GM18520 (cell line): Measurements from ENCODE around the gene MMEL1.

Experiments
- ATAC-seq: cut with Tn5 transposase; IDR thresholded peaks from one replicate; pipeline ENCODE4 v1.9.1; 2021; ENCODE audit not compliant: unreplicated experiment

The MMEL1 gene

GRCh38 chr1:2591581-2592261 lies 41.1 kb downstream of the MMEL1 start:
- no peak for ATAC-seq

GRCh38 chr1:2591233-2591580 lies 41.6 kb downstream of the MMEL1 start:
- no peak for ATAC-seq

- ATAC-seq: no peak
Observed at GRCh38 chr1:2590233-2591141, 42.3 kb downstream of the MMEL1 start.

DNA sequence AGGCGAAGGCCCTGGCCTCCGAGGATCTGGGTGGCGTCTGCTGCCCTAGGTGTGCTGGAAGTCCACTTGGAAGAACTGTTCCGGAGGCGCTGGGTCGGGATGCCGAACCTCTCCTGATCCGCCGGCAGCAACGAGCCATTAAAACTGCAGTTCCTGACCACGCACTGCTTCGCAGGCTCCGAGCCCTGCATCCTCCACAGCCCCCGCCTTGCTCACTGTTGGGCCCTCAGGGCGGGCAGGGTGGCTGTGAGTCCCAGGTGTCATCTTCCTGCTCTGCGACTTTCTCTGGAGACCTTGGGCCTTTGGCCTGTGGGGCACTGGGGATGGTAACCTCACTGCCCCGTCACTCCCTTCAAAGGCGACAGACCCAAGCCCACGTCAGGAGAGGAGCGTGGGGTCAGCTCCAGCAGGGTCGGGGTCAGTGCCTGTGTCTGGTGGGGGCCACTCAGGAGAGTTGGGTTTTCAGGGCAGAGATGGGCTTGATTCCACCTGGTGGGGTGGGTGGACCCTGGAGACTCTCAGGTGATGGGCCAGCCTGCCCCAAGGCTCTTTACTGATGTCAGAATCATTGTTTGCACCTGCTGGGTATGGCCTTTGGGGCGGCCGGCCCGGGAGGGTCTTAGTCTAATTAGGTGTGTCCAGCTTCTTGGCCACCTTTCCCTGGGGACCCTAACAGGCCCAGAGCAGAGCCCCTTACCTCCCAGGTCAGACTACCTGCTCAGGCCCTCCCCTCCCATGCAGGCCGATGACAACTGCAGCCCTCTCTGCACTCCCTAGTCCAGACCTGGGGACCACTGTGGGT lies 43.2 kb downstream of the MMEL1 start:
- no peak for ATAC-seq

DNA sequence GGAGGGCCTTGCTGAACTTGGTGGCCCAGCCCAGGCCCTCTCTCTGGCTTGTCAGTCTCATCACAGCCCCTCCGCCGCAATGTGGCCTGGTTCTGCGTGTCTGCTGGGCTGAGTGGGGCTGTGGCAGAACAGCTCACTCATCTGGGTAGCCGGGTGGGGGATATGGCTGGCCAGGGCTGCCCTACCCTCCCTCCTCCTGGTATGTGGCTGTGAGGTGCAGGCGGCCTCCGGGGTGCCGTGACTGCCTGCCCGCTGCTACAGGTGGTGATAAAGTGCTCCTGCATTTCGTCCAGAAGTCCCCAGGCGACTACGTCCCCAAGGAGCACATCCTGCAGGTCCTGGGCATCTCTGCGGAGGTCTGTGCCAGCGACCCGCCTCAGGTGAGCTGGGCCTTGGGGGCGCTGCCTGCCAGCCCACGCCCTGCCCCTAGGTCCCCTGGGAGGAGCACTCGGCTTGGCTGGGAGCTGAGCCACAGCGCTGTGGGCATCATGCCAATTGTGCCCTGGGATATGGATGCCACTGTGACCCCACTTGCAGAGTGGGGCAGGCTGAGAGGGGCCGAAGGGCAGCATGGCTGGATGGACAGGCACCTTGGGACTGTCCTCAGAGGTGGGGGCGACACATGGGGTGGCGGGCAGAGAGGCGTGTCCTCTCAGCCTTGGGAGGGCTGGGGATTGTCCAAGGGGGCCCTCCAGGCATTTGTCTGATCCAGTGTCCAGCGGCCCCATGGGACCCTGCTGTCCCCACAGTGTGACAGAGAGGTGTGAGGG lies 44.0 kb downstream of the MMEL1 start:
- ATAC-seq: no peak

- no peak for ATAC-seq
Observed at GRCh38 chr1:2587860-2588571, 44.8 kb downstream of the MMEL1 start.

DNA sequence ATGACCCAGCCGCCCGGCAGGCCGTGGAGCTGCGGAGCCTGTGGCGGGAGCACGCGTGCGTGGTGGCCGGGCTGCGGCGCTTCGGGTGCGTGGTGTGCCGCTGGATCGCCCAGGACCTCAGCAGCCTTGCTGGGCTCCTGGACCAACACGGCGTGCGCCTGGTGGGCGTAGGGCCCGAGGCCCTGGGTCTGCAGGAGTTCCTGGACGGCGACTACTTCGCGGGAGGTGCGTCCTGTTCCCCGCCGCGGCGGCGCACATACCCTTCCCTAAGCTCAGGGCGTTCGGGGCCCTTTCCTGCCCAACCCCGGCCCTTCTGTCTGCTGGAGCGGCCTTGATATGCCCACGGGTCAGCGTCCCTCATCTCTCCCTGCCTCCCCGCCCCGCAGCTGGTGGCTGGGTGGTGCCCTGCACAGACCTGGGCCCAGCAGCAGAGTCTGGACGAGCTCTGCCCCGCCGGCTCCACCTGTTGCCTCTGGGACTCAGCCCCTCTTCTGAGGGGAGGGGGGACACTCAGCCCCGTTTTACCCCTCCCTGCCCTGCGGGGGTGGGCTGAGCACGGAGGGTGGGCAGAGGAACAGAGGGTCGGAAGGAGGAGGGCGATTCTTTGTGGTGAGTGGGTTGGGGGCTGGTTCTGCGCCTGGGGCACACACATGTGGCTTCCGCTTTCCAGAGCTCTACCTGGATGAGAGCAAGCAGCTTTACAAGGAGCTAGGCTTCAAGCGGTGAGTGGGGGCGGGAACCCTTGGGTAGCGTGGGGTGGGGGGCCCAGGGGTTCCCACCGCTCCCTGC lies 45.6 kb downstream of the MMEL1 start:
- ATAC-seq: no peak

GRCh38 chr1:2586154-2587070 lies 46.4 kb downstream of the MMEL1 start, which contains the start of gene PRXL2B:
TSS of gene PRXL2B (plus strand) at chr1:2586777. CDS start at chr1:2586886, 109 bp downstream.
- peak; percentile 56 for ATAC-seq

DNA sequence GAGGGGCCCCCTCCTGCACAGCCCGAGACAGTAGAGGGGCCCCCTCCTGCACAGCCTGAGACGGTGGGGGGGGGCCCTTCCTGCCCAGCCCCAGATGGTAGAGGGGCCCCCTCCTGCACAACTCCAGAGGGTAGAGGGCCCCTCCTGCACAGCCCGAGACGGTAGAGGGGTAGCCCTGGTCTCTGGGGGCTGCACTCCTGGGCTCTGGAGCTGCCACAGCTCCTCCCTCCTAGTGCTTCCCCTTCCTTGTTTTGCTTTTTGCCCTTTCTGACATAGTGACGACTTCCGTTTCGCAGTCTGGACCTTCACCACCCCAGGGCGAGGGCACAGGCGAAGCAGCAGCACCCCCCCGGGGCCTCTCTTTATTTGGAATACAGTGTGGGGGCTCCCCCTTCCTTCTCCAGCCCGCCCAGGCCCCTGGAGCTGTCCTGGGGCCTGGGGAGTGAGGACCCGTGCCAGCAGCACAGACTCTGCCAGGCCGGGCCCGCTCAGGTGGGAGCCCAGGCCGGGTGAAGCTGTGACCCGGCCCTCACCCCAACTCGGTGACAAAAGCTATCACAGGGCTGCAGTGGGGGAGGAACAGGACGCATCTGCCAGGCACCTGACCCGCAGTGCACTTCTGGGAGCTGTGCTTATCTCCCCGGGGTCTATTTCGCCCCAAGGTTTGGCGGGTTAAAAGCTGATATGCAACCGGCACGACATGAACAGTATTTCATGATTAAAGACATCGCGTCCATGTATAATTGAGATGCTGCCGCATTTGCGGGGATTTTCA lies 47.3 kb downstream of the MMEL1 start:
- ATAC-seq: peak; percentile 30

DNA sequence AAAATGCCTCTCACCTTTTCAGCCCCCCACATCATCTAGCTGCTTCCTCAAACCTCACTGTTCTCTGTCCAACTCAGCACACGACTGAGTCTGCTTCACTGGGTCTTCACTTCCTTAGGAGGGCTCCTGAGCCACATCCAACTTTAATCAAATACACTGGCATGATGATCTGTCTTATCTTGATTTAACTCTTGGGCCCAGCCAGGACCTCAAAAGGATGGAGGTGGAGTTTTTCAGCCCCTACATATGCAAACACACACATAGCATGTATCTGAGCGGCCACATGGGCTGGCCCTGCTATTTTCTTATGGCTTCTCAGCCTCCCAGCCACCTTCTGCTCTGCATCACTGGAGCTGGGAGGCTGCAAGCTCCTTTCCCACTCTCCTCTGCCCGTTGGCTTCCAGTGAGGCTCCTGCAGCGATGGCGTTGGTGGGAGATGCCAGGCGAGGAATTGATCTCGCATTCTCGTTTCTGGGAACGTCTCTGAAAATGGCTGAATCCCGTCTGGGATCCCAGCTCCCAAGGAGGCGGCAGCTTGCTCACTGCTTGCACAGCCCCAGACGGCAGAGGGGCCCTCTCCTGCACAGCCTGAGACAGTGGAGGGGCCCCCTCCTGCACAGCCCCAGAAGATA lies 48.0 kb downstream of the MMEL1 start:
- ATAC-seq: no peak

GRCh38 chr1:2583871-2584351 lies 48.9 kb downstream of the MMEL1 start:
- ATAC-seq: no peak

GRCh38 chr1:2583331-2583791 lies 49.5 kb downstream of the MMEL1 start:
- ATAC-seq: no peak

DNA sequence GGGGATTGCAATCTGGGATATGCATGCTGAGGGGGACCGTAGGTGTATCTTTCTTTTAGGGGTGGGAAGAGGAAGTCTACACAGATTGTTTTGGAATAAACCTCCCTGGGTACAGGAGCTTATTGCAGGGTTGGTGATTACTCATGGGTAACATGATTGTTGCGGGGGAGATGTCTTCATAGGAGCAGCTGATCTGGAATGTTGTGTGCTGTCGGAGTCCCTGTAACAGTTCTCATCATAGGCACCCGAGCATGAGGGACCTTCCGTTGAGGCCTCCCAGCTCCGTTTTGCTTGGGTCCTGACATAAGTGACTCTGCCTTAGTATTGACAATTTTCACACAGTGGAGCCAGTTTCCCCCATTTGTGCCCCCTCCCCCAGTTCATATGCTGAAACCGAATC lies 50.4 kb downstream of the MMEL1 start:
- no peak for ATAC-seq

DNA sequence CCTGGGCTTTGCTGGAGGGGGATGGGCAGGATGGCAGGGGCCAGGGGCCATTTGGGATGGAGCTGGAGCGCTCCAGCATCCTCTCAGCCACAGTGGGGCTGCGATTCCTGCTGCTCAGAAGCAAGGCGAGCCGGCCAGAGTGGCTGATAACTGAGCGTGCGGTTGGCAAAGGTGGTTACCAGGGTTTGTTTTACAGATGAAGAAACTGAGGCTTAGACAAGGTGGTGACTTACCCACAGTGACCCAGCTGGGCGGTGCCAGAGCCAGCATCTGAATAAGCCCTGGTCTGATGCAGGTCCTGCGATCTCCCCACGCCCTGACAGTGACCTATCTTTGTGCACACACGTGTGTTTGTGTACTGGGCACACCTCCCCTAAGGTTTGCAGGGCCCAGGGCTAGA lies 52.1 kb downstream of the MMEL1 start:
- no peak for ATAC-seq

GRCh38 chr1:2578758-2579118 lies 54.1 kb downstream of the MMEL1 start:
- no peak for ATAC-seq

DNA sequence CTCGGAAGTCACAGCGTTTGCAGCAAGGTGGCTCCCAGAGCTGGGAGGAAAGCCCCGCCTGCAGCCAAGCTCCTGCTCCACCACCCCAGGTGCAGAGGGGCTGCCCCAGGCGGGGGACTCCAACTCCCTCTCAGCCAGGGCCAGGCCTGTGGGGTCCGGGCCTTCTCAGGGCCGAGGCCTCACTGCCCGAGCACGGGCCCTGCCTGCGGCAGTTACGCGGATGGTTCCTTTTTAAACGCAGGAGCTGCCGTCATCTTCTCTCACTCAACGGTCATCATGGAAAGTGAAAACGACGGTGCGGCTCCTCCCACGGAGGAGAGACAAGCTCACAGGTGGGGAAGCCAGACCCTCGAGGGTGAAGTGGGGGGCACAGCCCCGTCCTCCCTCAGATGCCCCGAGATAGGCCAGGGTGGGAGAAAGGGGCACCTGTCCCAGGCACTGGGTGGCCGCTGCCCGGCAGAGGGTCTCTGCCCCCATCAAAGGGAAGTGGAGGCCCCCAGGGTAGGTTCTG lies 55.2 kb downstream of the MMEL1 start:
- peak; percentile 28 for ATAC-seq
